GM19238 (cell line): ENCODE measurements around the gene KCNQ4.

ENCODE experiments used
- DNase-seq: peaks from one replicate; pipeline ENCODE4 v3.0.0; 2011; ENCODE audit warnings: low spot score; ENCODE audit not compliant: insufficient read length

Gene KCNQ4

GRCh38 chr1:40776236-40777072, 7.1 kb upstream of the KCNQ4 start:
- DNase-seq: no peak

- no peak for DNase-seq
Observed at GRCh38 chr1:40777224-40777970, 6.2 kb upstream of the KCNQ4 start.

GRCh38 chr1:40780678-40781607, 2.6 kb upstream of the KCNQ4 start:
- DNase-seq: no peak

- DNase-seq: no peak
Observed at GRCh38 chr1:40781608-40781971, 2.0 kb upstream of the KCNQ4 start.

- no peak for DNase-seq
Observed at GRCh38 chr1:40782371-40782956, 1.1 kb upstream of the KCNQ4 start.

GRCh38 chr1:40784141-40784770, 669 bp downstream of the KCNQ4 start:
- no peak for DNase-seq

GRCh38 chr1:40784771-40785151, 1.2 kb downstream of the KCNQ4 start:
- no peak for DNase-seq

GRCh38 chr1:40785446-40785845, 1.9 kb downstream of the KCNQ4 start:
- no peak for DNase-seq

GRCh38 chr1:40786171-40786994, 2.8 kb downstream of the KCNQ4 start:
- no peak for DNase-seq

- DNase-seq: no peak
Observed at GRCh38 chr1:40786995-40787705, 3.6 kb downstream of the KCNQ4 start.

- no peak for DNase-seq
Observed at GRCh38 chr1:40787737-40788560, 4.4 kb downstream of the KCNQ4 start.

GRCh38 chr1:40788561-40789341, 5.2 kb downstream of the KCNQ4 start:
- DNase-seq: no peak

GRCh38 chr1:40789342-40789598, 5.7 kb downstream of the KCNQ4 start:
- DNase-seq: no peak

GRCh38 chr1:40789661-40790430, 6.3 kb downstream of the KCNQ4 start:
- no peak for DNase-seq

- no peak for DNase-seq
Observed at GRCh38 chr1:40792036-40792435, 8.4 kb downstream of the KCNQ4 start.

GRCh38 chr1:40793617-40794016, 10.0 kb downstream of the KCNQ4 start:
- DNase-seq: no peak

- DNase-seq: no peak
Observed at GRCh38 chr1:40794048-40794447, 10.5 kb downstream of the KCNQ4 start.
